ENCODE results near the gene KIAA1210. TPM values are rescaled to one million over a fixed set of nuclear protein-coding genes. Genes with fewer than 3 reads are reported as not detected.

The KIAA1210 gene
- total RNA-seq, 2 experiments from 2014 or later: not detected

DNA sequence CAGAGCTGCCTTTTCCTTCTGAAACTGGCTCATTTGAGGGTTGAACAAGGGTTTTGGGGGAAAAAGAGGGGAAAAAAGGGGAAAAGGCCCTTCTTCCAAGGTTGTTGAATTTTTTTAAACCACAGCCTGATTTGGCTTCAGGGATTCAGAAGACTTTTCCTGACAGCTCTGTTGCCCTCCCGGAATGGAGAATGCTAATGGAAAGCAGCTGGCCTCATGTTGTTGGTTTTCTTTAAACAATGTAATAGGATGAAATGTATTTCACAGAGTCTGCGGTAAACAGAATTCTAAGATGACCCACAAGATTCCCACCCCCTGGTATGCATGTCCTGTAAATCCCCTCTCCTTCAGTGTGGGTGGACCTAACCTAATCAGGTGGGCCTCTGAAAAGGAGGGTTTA is 3.3 kb upstream of the KIAA1210 start:
- H3K36me3 Mint-ChIP-seq (ENCODE audit: low read depth): no peaks in the 10 kb centered on the region

DNA sequence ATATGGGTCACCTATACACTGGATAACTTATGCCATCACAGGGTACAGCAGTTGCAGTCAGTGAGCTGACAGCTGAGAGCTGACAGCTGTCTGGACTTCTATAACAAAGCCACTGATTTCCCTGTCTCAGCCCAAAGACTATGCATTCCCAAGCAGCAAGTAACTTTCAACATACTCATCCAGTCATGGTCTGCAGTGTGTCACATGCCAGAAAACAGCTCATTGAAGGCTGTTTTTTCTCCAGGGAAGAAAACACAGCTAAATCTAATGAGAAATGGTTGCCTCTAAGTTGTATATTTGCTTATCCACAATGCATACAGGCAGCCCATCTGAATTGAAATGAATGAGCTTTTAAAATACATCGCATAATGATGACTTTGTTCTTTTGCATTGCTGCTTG is 6.3 kb downstream of the KIAA1210 start:
- Mint-ChIP-seq H3K27ac (no peak overlapping the region), H3K4me3 (no peak overlapping the region), H3K27me3 (no peaks in the 10 kb centered on the region), H3K4me1 (no peaks in the 10 kb centered on the region), H3K36me3 (ENCODE audit: low read depth) (no peaks in the 10 kb centered on the region), H3K9me3 (no peaks in the 10 kb centered on the region)
- CTCF ChIA-PET: interaction anchor here (0.6 to 0.7 kb wide), 2 partner anchors 201 to 1223 kb away, joined by 3 to 4 read pairs; no protein-coding TSS in a partner anchor
- no peak for DNase-seq
- POLR2A ChIA-PET: no interaction called here

More for the DNA sequence above, 3.3 kb upstream of the KIAA1210 start:
- H3K4me1 Mint-ChIP-seq: no peaks in the 10 kb centered on the region
- ChIA-PET POLR2A (interaction anchor here (0.5 kb wide), 1 partner anchor 158 kb away, joined by 3 read pairs; no protein-coding TSS in a partner anchor), CTCF (no interaction called here)
- DNase-seq: no peak
- H3K27me3 Mint-ChIP-seq: peaks cover 4% of the 10 kb centered on the region
- no peak overlapping the region for H3K4me3 Mint-ChIP-seq
- H3K9me3 Mint-ChIP-seq: no peaks in the 10 kb centered on the region
- no peak overlapping the region for H3K27ac Mint-ChIP-seq

- Mint-ChIP-seq H3K4me1 (no peaks in the 10 kb centered on the region), H3K27ac (no peak overlapping the region), H3K27me3 (no peaks in the 10 kb centered on the region), H3K9me3 (no peaks in the 10 kb centered on the region), H3K4me3 (no peak overlapping the region), H3K36me3 (ENCODE audit: low read depth) (no peaks in the 10 kb centered on the region)
- ChIA-PET CTCF (interaction anchor here (0.5 to 0.9 kb wide), 2 partner anchors 76 to 1373 kb away, joined by 3 read pairs; no protein-coding TSS in a partner anchor), POLR2A (no interaction called here)
- peak; percentile 49 for DNase-seq
These were observed 8.7 kb downstream of the KIAA1210 start for GRCh38 chrX:119118780-119119395.

GRCh38 chrX:119107206-119107605 is 20.4 kb downstream of the KIAA1210 start:
- Mint-ChIP-seq H3K4me1 (no peaks in the 10 kb centered on the region), H3K36me3 (ENCODE audit: low read depth) (no peaks in the 10 kb centered on the region), H3K9me3 (no peaks in the 10 kb centered on the region), H3K27ac (no peak overlapping the region), H3K4me3 (no peak overlapping the region), H3K27me3 (peaks cover 5% of the 10 kb centered on the region)
- ChIA-PET CTCF (no interaction called here), POLR2A (no interaction called here)
- DNase-seq: no peak

DNA sequence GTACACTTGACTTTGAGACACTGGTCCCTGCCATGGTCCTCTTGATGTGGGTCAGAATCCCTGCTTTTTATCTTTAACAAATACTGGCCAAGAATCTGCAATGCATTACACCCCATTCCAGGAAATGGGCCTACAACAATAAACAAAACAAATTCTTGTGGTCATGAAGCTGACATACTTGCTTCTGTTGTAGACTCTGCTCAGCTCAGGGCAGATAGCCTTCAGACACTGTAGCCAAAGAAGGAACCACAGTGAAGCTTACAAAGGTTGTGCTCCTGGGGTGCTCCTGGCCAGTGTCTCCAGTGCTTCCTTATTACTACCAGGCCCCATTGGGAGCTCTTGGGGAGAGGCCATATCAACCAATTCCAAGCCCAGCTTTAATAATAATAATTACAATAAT is 21.8 kb downstream of the KIAA1210 start:
- Mint-ChIP-seq H3K27ac (no peak overlapping the region), H3K27me3 (peaks cover 8% of the 10 kb centered on the region), H3K4me3 (no peak overlapping the region), H3K9me3 (no peaks in the 10 kb centered on the region), H3K4me1 (no peaks in the 10 kb centered on the region), H3K36me3 (ENCODE audit: low read depth) (no peaks in the 10 kb centered on the region)
- CTCF ChIA-PET: no interaction called here
- POLR2A ChIA-PET: no interaction called here
- no peak for DNase-seq

- CTCF ChIA-PET: no interaction called here
These were observed 26.4 kb downstream of the KIAA1210 start for GRCh38 chrX:119101168-119101567.

DNA sequence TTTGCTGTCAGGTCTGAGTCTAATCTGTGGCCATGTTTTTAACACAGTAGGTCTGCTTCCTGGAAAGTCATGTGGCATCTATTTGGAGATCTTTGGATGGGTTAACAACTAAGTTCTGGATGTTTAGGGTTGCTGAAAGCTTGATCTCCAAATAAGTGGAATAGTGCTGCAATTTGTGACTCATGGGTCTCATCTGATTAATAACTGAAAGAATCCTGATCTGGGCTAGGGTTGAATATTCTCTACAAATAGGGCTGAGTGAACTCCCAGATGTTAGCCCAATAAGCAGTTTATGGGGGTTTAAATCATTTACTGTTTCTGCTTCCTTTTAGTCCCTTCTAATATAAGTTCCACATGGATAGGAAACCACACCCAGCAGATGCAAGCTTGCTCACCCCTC is 31.7 kb downstream of the KIAA1210 start:
- H3K27me3 Mint-ChIP-seq: no peaks in the 10 kb centered on the region
- no peaks in the 10 kb centered on the region for H3K4me1 Mint-ChIP-seq
- CTCF ChIA-PET: no interaction called here
- no peaks in the 10 kb centered on the region for H3K9me3 Mint-ChIP-seq
- no peak overlapping the region for H3K4me3 Mint-ChIP-seq
- no peak overlapping the region for H3K27ac Mint-ChIP-seq
- POLR2A ChIA-PET: no interaction called here
- no peak for DNase-seq
- H3K36me3 Mint-ChIP-seq (ENCODE audit: low read depth): no peaks in the 10 kb centered on the region

More at GRCh38 chrX:119101168-119101567, 26.4 kb downstream of the KIAA1210 start:
- no peaks in the 10 kb centered on the region for H3K9me3 Mint-ChIP-seq
- POLR2A ChIA-PET: no interaction called here
- H3K36me3 Mint-ChIP-seq (ENCODE audit: low read depth): no peaks in the 10 kb centered on the region
- peaks cover 5% of the 10 kb centered on the region for H3K27me3 Mint-ChIP-seq
- DNase-seq: no peak
- H3K4me1 Mint-ChIP-seq: no peaks in the 10 kb centered on the region
- no peak overlapping the region for H3K27ac Mint-ChIP-seq
- no peak overlapping the region for H3K4me3 Mint-ChIP-seq

GRCh38 chrX:119094819-119095218 is 32.8 kb downstream of the KIAA1210 start:
- Mint-ChIP-seq H3K9me3 (no peaks in the 10 kb centered on the region), H3K27me3 (no peaks in the 10 kb centered on the region), H3K36me3 (ENCODE audit: low read depth) (no peaks in the 10 kb centered on the region), H3K4me3 (no peak overlapping the region), H3K27ac (no peak overlapping the region), H3K4me1 (no peaks in the 10 kb centered on the region)
- ChIA-PET POLR2A (no interaction called here), CTCF (no interaction called here)
- DNase-seq: no peak

DNA sequence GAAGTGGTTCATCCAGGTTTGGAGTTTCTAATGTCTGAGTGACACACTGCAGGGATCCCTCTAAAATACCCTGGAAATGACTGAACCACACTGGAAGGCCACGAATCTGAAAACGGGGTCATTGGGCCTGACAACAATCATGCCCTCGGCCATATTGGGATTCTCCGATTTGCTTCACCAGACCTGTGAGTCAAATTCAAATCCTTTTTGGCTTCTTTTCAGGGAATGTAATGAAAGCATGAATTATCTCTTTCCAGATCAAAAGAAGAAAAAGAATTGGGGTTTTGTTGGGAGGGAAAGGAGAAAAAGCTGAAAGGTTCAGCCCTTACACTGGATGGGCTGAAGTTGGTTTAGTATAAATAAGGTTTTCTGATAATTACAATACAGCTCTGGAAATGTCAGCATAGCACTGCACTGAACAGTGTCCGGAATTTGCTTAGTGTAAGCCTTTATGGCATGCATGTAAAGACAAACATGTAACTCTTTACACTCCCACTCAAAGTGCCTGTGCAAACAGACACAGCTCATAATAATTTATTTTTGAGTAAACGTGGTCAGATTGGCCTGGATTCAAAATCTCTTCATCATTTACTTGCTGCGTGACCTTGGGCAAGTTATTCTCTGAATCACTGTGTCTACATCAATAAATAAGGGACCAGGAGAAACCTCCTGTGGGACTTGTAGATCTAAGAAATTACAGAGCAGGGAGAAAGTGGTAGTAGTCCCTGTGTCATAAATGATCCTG is 33.4 kb downstream of the KIAA1210 start:
- Mint-ChIP-seq H3K36me3 (ENCODE audit: low read depth) (no peaks in the 10 kb centered on the region), H3K27ac (no peak overlapping the region), H3K27me3 (no peaks in the 10 kb centered on the region), H3K4me1 (no peaks in the 10 kb centered on the region), H3K4me3 (no peak overlapping the region), H3K9me3 (no peaks in the 10 kb centered on the region)
- ChIA-PET CTCF (no interaction called here), POLR2A (no interaction called here)
- no peak for DNase-seq

- ChIA-PET POLR2A (no interaction called here), CTCF (no interaction called here)
- no peaks in the 10 kb centered on the region for H3K27me3 Mint-ChIP-seq
- no peak for DNase-seq
- no peaks in the 10 kb centered on the region for H3K36me3 Mint-ChIP-seq (ENCODE audit: low read depth)
- H3K27ac Mint-ChIP-seq: no peak overlapping the region
- H3K9me3 Mint-ChIP-seq: no peaks in the 10 kb centered on the region
- no peaks in the 10 kb centered on the region for H3K4me1 Mint-ChIP-seq
- H3K4me3 Mint-ChIP-seq: no peak overlapping the region
These were observed 37.0 kb downstream of the KIAA1210 start for GRCh38 chrX:119090627-119091026.

GRCh38 chrX:119089619-119090018 is 38.0 kb downstream of the KIAA1210 start:
- DNase-seq: no peak
- CTCF ChIA-PET: no interaction called here
- Mint-ChIP-seq H3K36me3 (ENCODE audit: low read depth) (no peaks in the 10 kb centered on the region), H3K4me3 (no peak overlapping the region), H3K27ac (no peak overlapping the region), H3K4me1 (no peaks in the 10 kb centered on the region), H3K9me3 (no peaks in the 10 kb centered on the region), H3K27me3 (no peaks in the 10 kb centered on the region)
- POLR2A ChIA-PET: no interaction called here

GRCh38 chrX:119087121-119087520 is 40.5 kb downstream of the KIAA1210 start:
- no peak for DNase-seq
- no peaks in the 10 kb centered on the region for H3K4me1 Mint-ChIP-seq
- H3K4me3 Mint-ChIP-seq: no peak overlapping the region
- H3K36me3 Mint-ChIP-seq (ENCODE audit: low read depth): no peaks in the 10 kb centered on the region
- H3K27me3 Mint-ChIP-seq: peaks cover 1% of the 10 kb centered on the region
- POLR2A ChIA-PET: no interaction called here
- H3K27ac Mint-ChIP-seq: no peak overlapping the region
- no peaks in the 10 kb centered on the region for H3K9me3 Mint-ChIP-seq
- CTCF ChIA-PET: no interaction called here

DNA sequence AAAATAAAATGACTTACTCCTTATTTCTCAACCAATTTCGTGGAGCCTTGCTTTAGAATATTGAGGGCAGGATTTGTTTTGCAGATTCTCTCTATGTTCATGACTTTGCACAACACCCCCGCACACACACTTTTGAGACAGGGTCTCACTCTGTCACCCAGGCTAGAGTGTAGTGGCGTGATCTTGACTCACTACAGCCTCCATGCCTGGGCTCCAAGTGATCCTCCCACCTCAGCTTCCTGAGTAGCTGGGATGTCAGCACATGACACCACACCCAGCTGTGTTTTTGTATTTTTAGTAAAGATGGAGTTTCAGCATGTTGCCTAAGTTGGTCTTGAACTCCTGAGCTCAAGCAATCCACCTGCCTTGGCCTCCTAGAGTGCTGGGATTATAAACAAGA is 42.8 kb downstream of the KIAA1210 start:
- CTCF ChIA-PET: no interaction called here
- no peak overlapping the region for H3K27ac Mint-ChIP-seq
- peaks cover 3% of the 10 kb centered on the region for H3K27me3 Mint-ChIP-seq
- H3K36me3 Mint-ChIP-seq (ENCODE audit: low read depth): no peaks in the 10 kb centered on the region
- H3K4me3 Mint-ChIP-seq: no peak overlapping the region
- no peak for DNase-seq
- POLR2A ChIA-PET: no interaction called here
- no peaks in the 10 kb centered on the region for H3K4me1 Mint-ChIP-seq
- H3K9me3 Mint-ChIP-seq: no peaks in the 10 kb centered on the region

DNA sequence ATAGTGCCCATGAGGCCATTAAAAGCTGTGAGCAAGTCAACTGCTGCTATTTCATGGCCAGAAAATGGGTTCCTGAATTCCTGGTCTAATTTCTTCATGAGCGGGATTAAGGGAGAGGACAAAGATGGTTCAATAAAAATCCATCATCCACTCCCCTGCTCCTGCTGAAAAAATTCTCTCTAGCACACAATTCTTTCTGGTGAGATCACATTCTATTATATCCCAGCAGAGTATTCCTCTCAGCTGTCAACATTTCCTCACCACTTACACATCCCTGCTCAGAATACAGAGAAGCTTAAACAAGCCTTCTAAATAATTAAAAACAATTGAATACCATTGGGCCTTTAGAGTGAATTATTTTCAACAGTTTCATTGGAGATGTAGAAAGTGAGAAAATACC is 45.3 kb downstream of the KIAA1210 start:
- peaks cover 5% of the 10 kb centered on the region for H3K27me3 Mint-ChIP-seq

More for the DNA sequence above, 45.3 kb downstream of the KIAA1210 start:
- no peak for DNase-seq
- no peaks in the 10 kb centered on the region for H3K4me1 Mint-ChIP-seq
- CTCF ChIA-PET: no interaction called here
- POLR2A ChIA-PET: no interaction called here
- H3K27ac Mint-ChIP-seq: no peak overlapping the region
- no peaks in the 10 kb centered on the region for H3K9me3 Mint-ChIP-seq
- H3K36me3 Mint-ChIP-seq (ENCODE audit: low read depth): no peaks in the 10 kb centered on the region
- no peak overlapping the region for H3K4me3 Mint-ChIP-seq
